ENCODE data around the gene HELZ2. TPM values are rescaled to one million over a fixed set of nuclear protein-coding genes. Genes with fewer than 3 reads are reported as not detected.

HELZ2 gene
- polyA plus RNA-seq, 3 donors = 3.0 to 15.5 (median 3.3) TPM

DNA sequence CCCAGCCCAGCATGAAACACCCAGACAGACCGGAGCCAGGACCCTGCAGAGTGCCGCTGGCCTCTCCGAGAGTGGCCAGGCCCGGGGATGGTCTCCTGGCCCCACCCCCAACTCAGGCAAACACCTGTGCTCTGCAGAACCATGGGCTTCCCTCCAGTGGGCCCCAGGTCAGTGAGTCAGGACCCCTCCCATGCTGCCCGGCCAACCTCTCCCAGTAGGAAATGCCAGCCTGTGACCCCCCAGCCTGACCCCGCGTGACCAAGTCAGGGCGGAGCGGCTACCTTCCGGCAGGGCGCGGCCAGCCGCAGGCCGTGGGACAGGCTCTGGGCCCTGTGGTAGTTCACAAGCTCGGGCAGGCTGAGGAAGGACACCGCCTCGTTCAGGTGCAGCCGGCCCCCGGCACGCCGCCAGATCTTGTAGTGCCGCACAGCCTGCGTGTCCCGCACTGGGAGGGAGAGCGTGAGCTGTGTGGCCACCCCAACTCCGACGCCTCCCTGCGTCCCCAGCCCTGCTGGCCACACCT, 40.1 kb downstream of the HELZ2 start:
- H3K36me3 Mint-ChIP-seq = peaks cover 0 to 2% of the 10 kb centered on the region in 2 donors
- H3K79me2 ChIP-seq (ENCODE audit: insufficient read depth, low read length) = no peaks in the 10 kb centered on the region
- H3K27ac Mint-ChIP-seq = no peak overlapping the region
- TF ChIP-seq CTCF (IDR thresholded peaks at IDR 0.05) = no peak
- no peak for DNase-seq
- H3K27me3 ChIP-seq (ENCODE audit: control insufficient read depth in 2 of 2, insufficient read depth in 2 of 2, low read length in 2 of 2) = peaks cover 0 to 4% of the 10 kb centered on the region in 2 donors
- peaks cover 23 to 28% of the 10 kb centered on the region in 2 donors for H3K4me1 ChIP-seq (ENCODE audit: control insufficient read depth in 1 of 2, insufficient read depth in 2 of 2, low read length in 2 of 2)
- H3K4me1 Mint-ChIP-seq = peaks cover 16% of the 10 kb centered on the region
- H3K27ac ChIP-seq (ENCODE audit: low read depth in 1 of 2, low read length in 2 of 2) = no peak overlapping the region
- no peak overlapping the region for H3K4me3 ChIP-seq (replicated peaks in 1 of 3; ENCODE audit: low read depth in 2 of 3, low read length in 3 of 3)
- H3K4me2 ChIP-seq (replicated peaks; ENCODE audit: extremely low read depth, low read length, poor library complexity, severe bottlenecking) = no peak overlapping the region
- H3K36me3 ChIP-seq (replicated peaks in 1 of 2; ENCODE audit: control insufficient read depth in 1 of 2, insufficient read depth in 2 of 2, low read length in 2 of 2) = no peaks in the 10 kb centered on the region
- peaks cover 4 to 14% (median 5%) of the 10 kb centered on the region in 3 donors for H3K27me3 Mint-ChIP-seq (ENCODE audit: low read depth in 3 of 3)
- no peaks in the 10 kb centered on the region for H3K9me3 ChIP-seq (replicated peaks in 1 of 2; ENCODE audit: control insufficient read depth in 1 of 2, insufficient read depth in 1 of 2, low read length in 2 of 2)
- H2AFZ ChIP-seq (ENCODE audit: insufficient read depth, low read depth, low read length, poor library complexity, severe bottlenecking) = no peak overlapping the region
- no peak overlapping the region for H3K4me3 Mint-ChIP-seq
- 91% methylated on average over 28 of the region's 28 CpGs for WGBS (ENCODE audit: insufficient coverage)
- H3K9ac ChIP-seq (ENCODE audit: insufficient read depth, low read length, poor library complexity, severe bottlenecking) = no peak overlapping the region
- H4K20me1 ChIP-seq (ENCODE audit: insufficient read depth, low read length) = no peaks in the 10 kb centered on the region
- intact Hi-C loops (cut with micrococcal nuclease) = loop anchor here in 1 of 2 donors (10.0 kb wide), 1 partner anchor 331 kb away; the partner anchor contains the start of genes ABHD16B and TPD52L2
- H3K9me3 Mint-ChIP-seq = peaks cover 0 to 3% (median 0%) of the 10 kb centered on the region in 7 donors

DNA sequence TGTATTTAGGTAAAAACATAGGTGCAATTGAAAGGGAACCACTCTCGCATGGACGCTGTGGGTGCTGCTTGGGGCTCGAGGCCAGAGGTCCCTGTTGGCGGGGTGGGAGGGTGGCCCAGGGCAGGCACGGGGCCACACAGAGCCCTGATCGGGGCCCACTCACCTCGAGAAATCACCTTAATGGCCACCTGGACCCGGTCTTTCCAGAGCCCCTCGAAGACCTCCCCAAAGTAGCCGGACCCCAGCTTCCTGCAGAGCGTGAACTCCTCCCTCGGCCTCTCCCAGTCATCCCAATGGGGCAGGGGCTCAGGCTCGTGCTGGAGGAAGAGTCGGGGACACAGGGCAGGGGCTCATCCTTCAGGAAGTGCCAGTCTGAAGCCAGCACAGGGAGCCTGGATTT, 40.7 kb downstream of the HELZ2 start:
- Histone ChIP-seq H3K9me3 (replicated peaks in 1 of 2; ENCODE audit: control insufficient read depth in 1 of 2, insufficient read depth in 1 of 2, low read length in 2 of 2) (no peaks in the 10 kb centered on the region), H3K27ac (ENCODE audit: low read depth in 1 of 2, low read length in 2 of 2) (no peak overlapping the region), H3K9ac (ENCODE audit: insufficient read depth, low read length, poor library complexity, severe bottlenecking) (no peak overlapping the region), H3K4me2 (replicated peaks; ENCODE audit: extremely low read depth, low read length, poor library complexity, severe bottlenecking) (no peak overlapping the region), H4K20me1 (ENCODE audit: insufficient read depth, low read length) (no peaks in the 10 kb centered on the region), H3K27me3 (ENCODE audit: control insufficient read depth in 2 of 2, insufficient read depth in 2 of 2, low read length in 2 of 2) (no peaks in the 10 kb centered on the region), H3K36me3 (replicated peaks in 1 of 2; ENCODE audit: control insufficient read depth in 1 of 2, insufficient read depth in 2 of 2, low read length in 2 of 2) (no peaks in the 10 kb centered on the region), H2AFZ (ENCODE audit: insufficient read depth, low read depth, low read length, poor library complexity, severe bottlenecking) (no peak overlapping the region), H3K4me3 (replicated peaks in 1 of 3; ENCODE audit: low read depth in 2 of 3, low read length in 3 of 3) (no peak overlapping the region), H3K79me2 (ENCODE audit: insufficient read depth, low read length) (no peaks in the 10 kb centered on the region), H3K4me1 (ENCODE audit: control insufficient read depth in 1 of 2, insufficient read depth in 2 of 2, low read length in 2 of 2) (peaks cover 22 to 23% of the 10 kb centered on the region in 2 donors)
- Mint-ChIP-seq H3K4me1 (peaks cover 14% of the 10 kb centered on the region), H3K36me3 (peaks cover 0 to 2% of the 10 kb centered on the region in 2 donors), H3K27ac (peak overlapping the region in 1 of 7 donors; percentile 30), H3K27me3 (ENCODE audit: low read depth in 3 of 3) (peaks cover 5 to 17% (median 6%) of the 10 kb centered on the region in 3 donors), H3K4me3 (no peak overlapping the region), H3K9me3 (peaks cover 0 to 3% (median 0%) of the 10 kb centered on the region in 7 donors)
- WGBS (ENCODE audit: insufficient coverage) = 98% methylated on average over 11 of the region's 14 CpGs
- intact Hi-C loops (cut with micrococcal nuclease) = loop anchor here in 1 of 2 donors (10.0 kb wide), 1 partner anchor 331 kb away; the partner anchor contains the start of genes ABHD16B and TPD52L2
- TF ChIP-seq CTCF (IDR thresholded peaks at IDR 0.05) = no peak
- DNase-seq = no peak

Measured in CD14-positive monocyte (primary cell).